Sigmoid colon (tissue), 7 donors: ENCODE data around the gene PRCP. TPM values are rescaled to one million over a fixed set of nuclear protein-coding genes. Genes with fewer than 3 reads are reported as not detected.
A peak's percentile ranks its signal among the peaks of the same experiment; 100 is the strongest.

Experiments
- DNase-seq: peaks from one replicate; pipeline ENCODE4 v3.0.0-alpha.2; 2019
- H3K27ac ChIP-seq, 4 donors: fragments of 200-600 bp; sonication (generic); one replicate each; pipeline ENCODE4 v1.5.1; 2016 to 2019; ENCODE audit warnings: mild to moderate bottlenecking in 1 of 4
- H3K27me3 ChIP-seq, 3 donors: fragments of 200-600 bp; sonication (generic); one replicate each; pipeline ENCODE4 v1.5.1; 2019; ENCODE audit warnings: mild to moderate bottlenecking in 1 of 3
- H3K36me3 ChIP-seq, 4 donors: fragments of 200-600 bp; sonication (generic); one replicate each; pipeline ENCODE4 v1.5.1; 2016 to 2019
- H3K4me1 ChIP-seq, 4 donors: fragments of 200-600 bp; sonication (generic); one replicate each; pipeline ENCODE4 v1.5.1; 2017 to 2019
- H3K4me3 ChIP-seq, 4 donors: fragments of 200-600 bp; sonication (generic); one replicate each; pipeline ENCODE4 v1.5.1; 2017 to 2019; ENCODE audit warnings: mild to moderate bottlenecking in 2 of 4, moderate library complexity in 1 of 4
- H3K9me3 ChIP-seq, 4 donors: fragments of 200-600 bp in 3 of 4; sonication (generic) in 3 of 4; one replicate each; pipeline versions ENCODE4 v1.5.1 to v1.6.1; 2013 to 2019
- CTCF ChIP-seq, 4 experiments: fragments of 450-650 bp in 3 of 4; fragments of 200-600 bp in 1 of 4; IDR thresholded peaks; one replicate each; pipeline ENCODE4 v1.5.1; 2016 to 2019; ENCODE audit warnings: antibody characterized with exemption in 4 of 4, mild to moderate bottlenecking in 3 of 4, moderate library complexity in 2 of 4
- EP300 ChIP-seq, 4 donors: sonication (generic); formaldehyde crosslinking; IDR thresholded peaks; one replicate each; pipeline ENCODE4 v1.6.1; 2017; ENCODE audit warnings: antibody characterized with exemption in 4 of 4
- POLR2A ChIP-seq, 2 donors: fragments of 450-650 bp; IDR thresholded peaks; one replicate each; pipeline ENCODE4 v1.6.1; 2016; ENCODE audit warnings: antibody characterized with exemption in 2 of 2, mild to moderate bottlenecking in 2 of 2, moderate library complexity in 2 of 2
- POLR2AphosphoS5 ChIP-seq, 4 donors: sonication (generic); formaldehyde crosslinking; IDR thresholded peaks; one replicate each; pipeline ENCODE4 v1.6.1; 2017; ENCODE audit warnings: antibody characterized with exemption in 4 of 4
- WGBS, 2 donors: extraction: QIAGEN DNeasy Blood & Tissue Kit; methylation state at CpG; one replicate each; pipeline ENCODE4 v1.1.7; 2013; 5-methylcytosine and 5-hydroxymethylcytosine counted together
- intact Hi-C: fragments of 100-400 bp; cut with DNase I; formaldehyde crosslinking; loops from one replicate; pipeline ENCODE4 v1.15.1; 2023
- polyA plus RNA-seq, 3 donors: library from polyadenylated mRNA; stranded (reverse); fragments of 200-250 nt; gene quantifications; one replicate each; pipeline ENCODE4 v1.2.3, GENCODE V29; 2013
- total RNA-seq, 4 donors: library from RNA; depleted of rRNA; stranded (reverse); fragments of >200 nt; gene quantifications; one replicate each; pipeline ENCODE4 v1.1.0, GENCODE V29; 2016
- donor health status: healthy with polysubstance abuse.
- donor health status: Bipolar disorder and iron deficiency.
- donor health status: healthy.

The PRCP gene
- total and polyA plus RNA-seq, 7 donors: 12.6 to 40.2 (median 31.1) TPM

- H3K27ac ChIP-seq: peak within 1 kb of the TSS; percentile 87 to 96 (median 94)
- peaks cover 0 to 31% (median 26%) of the 10 kb centered on the region in 4 donors for H3K4me1 ChIP-seq
- no peaks in the 10 kb centered on the region for H3K36me3 ChIP-seq
- H3K27me3 ChIP-seq: no peaks in the 10 kb centered on the region
- intact Hi-C loops: loop anchor here (2.0 to 10.0 kb wide), 5 partner anchors 171 to 913 kb away; partner anchors contain the start of genes PCF11 and RAB30
- no peaks in the 10 kb centered on the region for H3K9me3 ChIP-seq
- peak within 1 kb of the TSS; percentile 57 to 70 (median 60) for H3K4me3 ChIP-seq
- peak; percentile 98 for DNase-seq
- TF ChIP-seq EP300 (IDR thresholded peaks at IDR 0.05): peak in 1 of 4 donors; percentile 38
- TF ChIP-seq POLR2A (IDR thresholded peaks at IDR 0.05): peak; percentile 61 to 66
- peak; percentile 88 to 98 (median 90) for TF ChIP-seq POLR2AphosphoS5 (IDR thresholded peaks at IDR 0.05)
- no peak for TF ChIP-seq CTCF (IDR thresholded peaks at IDR 0.05)
- 0 to 1% methylated on average over 49 of the region's 49 CpGs for WGBS, 2 donors
These were observed 1.1 kb upstream of the PRCP start, which contains the start of gene DDIAS for GRCh38 chr11:82901165-82901921. TSS of gene DDIAS (plus strand) at chr11:82901736. CDS start at chr11:82914739, 13,003 bp downstream.

- TF ChIP-seq CTCF (IDR thresholded peaks at IDR 0.05) (no peak), EP300 (IDR thresholded peaks at IDR 0.05) (no peak), POLR2AphosphoS5 (IDR thresholded peaks at IDR 0.05) (no peak), POLR2A (IDR thresholded peaks at IDR 0.05) (no peak)
- WGBS, 2 donors: 1 to 3% methylated on average over 11 of the region's 11 CpGs
- H3K4me3 ChIP-seq: peak overlapping the region; percentile 57 to 70 (median 60)
- DNase-seq: no peak
- H3K9me3 ChIP-seq: no peaks in the 10 kb centered on the region
- H3K27me3 ChIP-seq: no peaks in the 10 kb centered on the region
- intact Hi-C loops: loop anchor here (1.0 to 10.0 kb wide), 6 partner anchors 33 to 915 kb away; partner anchors contain the start of genes PCF11 and RAB30
- no peaks in the 10 kb centered on the region for H3K36me3 ChIP-seq
- peak overlapping the region; percentile 87 to 96 (median 94) for H3K27ac ChIP-seq
- H3K4me1 ChIP-seq: peaks cover 0 to 31% (median 27%) of the 10 kb centered on the region in 4 donors
These were observed 313 bp downstream of the PRCP start for GRCh38 chr11:82899957-82900276.

GRCh38 chr11:82899186-82899820 is 927 bp downstream of the PRCP start:
- Histone ChIP-seq H3K9me3 (no peaks in the 10 kb centered on the region), H3K4me1 (peaks cover 0 to 34% (median 28%) of the 10 kb centered on the region in 4 donors), H3K27ac (peak overlapping the region; percentile 87 to 96 (median 94)), H3K36me3 (no peaks in the 10 kb centered on the region), H3K4me3 (peak overlapping the region; percentile 57 to 70 (median 60)), H3K27me3 (no peaks in the 10 kb centered on the region)
- 28 to 35% methylated on average over 3 of the region's 3 CpGs for WGBS, 2 donors
- intact Hi-C loops: no loop called here
- DNase-seq: no peak
- TF ChIP-seq EP300 (IDR thresholded peaks at IDR 0.05) (no peak), POLR2AphosphoS5 (IDR thresholded peaks at IDR 0.05) (no peak), POLR2A (IDR thresholded peaks at IDR 0.05) (no peak), CTCF (IDR thresholded peaks at IDR 0.05) (no peak)

GRCh38 chr11:82898241-82898640 is 2.0 kb downstream of the PRCP start:
- TF ChIP-seq POLR2A (IDR thresholded peaks at IDR 0.05) (no peak), EP300 (IDR thresholded peaks at IDR 0.05) (no peak), CTCF (IDR thresholded peaks at IDR 0.05) (no peak), POLR2AphosphoS5 (IDR thresholded peaks at IDR 0.05) (no peak)
- intact Hi-C loops: no loop called here
- Histone ChIP-seq H3K27me3 (no peaks in the 10 kb centered on the region), H3K4me1 (peaks cover 0 to 34% (median 28%) of the 10 kb centered on the region in 4 donors), H3K36me3 (no peaks in the 10 kb centered on the region), H3K4me3 (no peak overlapping the region), H3K27ac (peak overlapping the region in 2 of 4 donors; percentile 0 to 94), H3K9me3 (no peaks in the 10 kb centered on the region)
- 7 to 22% methylated on average over 1 of the region's 1 CpG for WGBS, 2 donors
- no peak for DNase-seq
